HCT116 (cell line): ENCODE results near the gene NFIL3. TPM values are rescaled to one million over a fixed set of nuclear protein-coding genes. Genes with fewer than 3 reads are reported as not detected.

Experiments used
- ATAC-seq: fragments of 200-7000 bp; cut with Tn5 transposase; 2 replicates; pipeline ENCODE4 v1.9.1; 2020; ENCODE audit warnings: mild to moderate bottlenecking, moderate library complexity
- BruUV-seq: library from RNA; stranded (reverse); fragments of 400-500 nt; replicated peaks from 2 replicates; lab custom pipeline; 2021; lab: Mats Ljungman, UMichigan
- CTCF ChIA-PET: fragments of 300-600 bp; sonication (Branson Sonifier 250); formaldehyde crosslinking; loops from one replicate; lab custom pipeline; 2021; ENCODE audit warnings: antibody characterized with exemption; lab: Charles Lee
- POLR2A ChIA-PET: fragments of 300-600, 350-600 bp; sonication (Branson Sonifier 250); formaldehyde crosslinking; loops from one replicate; lab custom pipeline; 2021; ENCODE audit warnings: antibody characterized with exemption; lab: Charles Lee
- RAD21 ChIA-PET, 2 experiments: fragments of 300-600 bp; sonication (Branson Sonifier 250); formaldehyde crosslinking; loops; one replicate each; lab custom pipeline; 2023; ENCODE audit warnings: low total read pairs in 2 of 2; ENCODE audit not compliant: uncharacterized antibody in 2 of 2, unreplicated experiment in 2 of 2, low non-redundant PET in 1 of 2; lab: Charles Lee
- DNase-seq: peaks from one replicate; pipeline ENCODE4 v3.0.0-alpha.2; 2010; ENCODE audit warnings: low read depth, low spot score
- H2AFZ ChIP-seq: fragments of 200-600 bp; shearing (Covaris generic), sonication (generic); 2 replicates; pipeline ENCODE4 v1.6.1; 2017; ENCODE audit warnings: low read depth, mixed run types, mixed read lengths, antibody characterized with exemption, low read length; ENCODE audit not compliant: poor library complexity, severe bottlenecking
- H3K27ac ChIP-seq: 2 replicates; pipeline ENCODE4 v1.5.1; 2012; ENCODE audit warnings: low read depth, low read length
- H3K27me3 ChIP-seq: fragments of 200-600 bp; sonication (generic); 2 replicates; pipeline ENCODE4 v1.6.1; 2016; ENCODE audit warnings: mixed run types, low read length, mixed read lengths; ENCODE audit not compliant: insufficient read depth
- H3K36me3 ChIP-seq, 2 experiments: fragments of 200-500 bp in 1 of 2; fragments of 200-600 bp in 1 of 2; sonication (Bioruptor generic) in 1 of 2; sonication (generic) in 1 of 2; 2 replicates each; pipeline versions ENCODE4 v1.5.1 to v1.6.1; 2014 to 2016; ENCODE audit warnings: low read length in 2 of 2, inconsistent platforms in 1 of 2, mixed read lengths in 1 of 2, mixed run types in 1 of 2; ENCODE audit not compliant: insufficient read depth in 2 of 2, control insufficient read depth in 1 of 2
- H3K4me1 ChIP-seq, 2 experiments: fragments of 200-600 bp in 1 of 2; sonication (generic) in 1 of 2; 2 replicates each; pipeline versions ENCODE4 v1.5.1 to v1.6.1; 2012 to 2017; ENCODE audit warnings: low read length in 2 of 2, inconsistent platforms in 1 of 2, mild to moderate bottlenecking in 1 of 2, mixed read lengths in 1 of 2, mixed run types in 1 of 2, moderate library complexity in 1 of 2; ENCODE audit not compliant: insufficient read depth in 2 of 2, control insufficient read depth in 1 of 2
- H3K4me2 ChIP-seq: fragments of 200-600 bp; sonication (generic); 2 replicates; pipeline ENCODE4 v1.6.1; 2017; ENCODE audit warnings: mixed run types, low read length, mixed read lengths
- H3K4me3 ChIP-seq, 2 experiments: fragments of 200-600 bp in 1 of 2; sonication (generic) in 1 of 2; replicated peaks in 1 of 2; 2 replicates each; pipeline ENCODE4 v1.5.1; 2011 to 2016; ENCODE audit warnings: low read length in 2 of 2, control low read depth in 1 of 2, low read depth in 1 of 2, mild to moderate bottlenecking in 1 of 2, mixed read lengths in 1 of 2, mixed run types in 1 of 2
- H3K79me2 ChIP-seq: fragments of 200-600 bp; sonication (generic); 2 replicates; pipeline ENCODE4 v1.6.1; 2017; ENCODE audit warnings: mild to moderate bottlenecking, mixed run types, low read length, moderate library complexity, mixed read lengths; ENCODE audit not compliant: insufficient read depth
- H3K9ac ChIP-seq: fragments of 200-600 bp; sonication (generic); 2 replicates; pipeline ENCODE4 v1.6.1; 2016; ENCODE audit warnings: low read length, mixed read lengths
- H3K9me2 ChIP-seq: fragments of 200-600 bp; sonication (generic), shearing (Covaris generic); 2 replicates; pipeline ENCODE4 v1.6.1; 2017; ENCODE audit warnings: mixed run types, mild to moderate bottlenecking, moderate library complexity; ENCODE audit not compliant: insufficient read depth
- H3K9me3 ChIP-seq, 2 experiments: fragments of 200-500 bp in 1 of 2; fragments of 200-600 bp in 1 of 2; sonication (Bioruptor generic) in 1 of 2; sonication (generic) in 1 of 2; 2 replicates each; pipeline ENCODE4 v1.6.1; 2014 to 2017; ENCODE audit warnings: low read length in 2 of 2, mixed read lengths in 2 of 2, inconsistent platforms in 1 of 2, low read depth in 1 of 2, mild to moderate bottlenecking in 1 of 2, mixed run types in 1 of 2, moderate library complexity in 1 of 2; ENCODE audit not compliant: control insufficient read depth in 1 of 2, insufficient read depth in 1 of 2
- H4K20me1 ChIP-seq: fragments of 200-600 bp; sonication (generic), shearing (Covaris generic); 2 replicates; pipeline ENCODE4 v1.6.1; 2017; ENCODE audit warnings: mixed run types, mild to moderate bottlenecking, moderate library complexity; ENCODE audit not compliant: insufficient read depth
- ATF3 ChIP-seq: IDR thresholded peaks from 2 replicates; pipeline ENCODE4 v1.6.1; 2012
- EZH2 ChIP-seq: fragments of 200-600 bp; sonication (generic); IDR thresholded peaks from 2 replicates; pipeline ENCODE4 v1.6.1; 2017; ENCODE audit warnings: antibody characterized with exemption, mixed run types
- EZH2phosphoT487 ChIP-seq: fragments of 200-600 bp; IDR thresholded peaks from 2 replicates; pipeline ENCODE4 v1.6.1; 2018; ENCODE audit warnings: antibody characterized with exemption, borderline replicate concordance
- FOSL1 ChIP-seq: IDR thresholded peaks from 2 replicates; pipeline ENCODE4 v1.6.1; 2012; ENCODE audit warnings: low read depth
- JUND ChIP-seq: IDR thresholded peaks from 2 replicates; pipeline ENCODE4 v1.6.1; 2012
- POLR2A ChIP-seq: IDR thresholded peaks from 2 replicates; pipeline ENCODE4 v1.7.0; 2011; ENCODE audit warnings: borderline replicate concordance; ENCODE audit not compliant: insufficient read depth, insufficient read length; ENCODE audit errors: extremely low read depth
- RAD21 ChIP-seq: IDR thresholded peaks from 2 replicates; pipeline ENCODE4 v1.6.1; 2012; ENCODE audit warnings: low read depth, mild to moderate bottlenecking
- SIN3A ChIP-seq: IDR thresholded peaks from 2 replicates; pipeline ENCODE4 v1.6.1; 2012; ENCODE audit warnings: low read depth
- SP1 ChIP-seq: IDR thresholded peaks from 2 replicates; pipeline ENCODE4 v1.6.1; 2012; ENCODE audit warnings: low read depth
- TCF7L2 ChIP-seq: IDR thresholded peaks from 2 replicates; pipeline ENCODE4 v1.7.0; 2011; ENCODE audit warnings: borderline replicate concordance, inconsistent platforms; ENCODE audit not compliant: insufficient read depth, insufficient read length; ENCODE audit errors: extremely low read depth
- ZFX ChIP-seq: fragments of 450-650 bp; IDR thresholded peaks from 2 replicates; pipeline ENCODE4 v1.6.1; 2017
- ZNF274 ChIP-seq: fragments of 200-500 bp; sonication (Bioruptor generic); IDR thresholded peaks from 2 replicates; pipeline ENCODE4 v1.6.1; 2014; ENCODE audit warnings: mild to moderate bottlenecking, low read depth, low read length, inconsistent platforms
- intact Hi-C: fragments of 100-400 bp; cut with micrococcal nuclease; formaldehyde crosslinking; loops from 2 replicates; pipeline ENCODE4 v1.10.0; 2022
- total RNA-seq: library from RNA; stranded (reverse); gene quantifications from one replicate; pipeline ENCODE4 v1.2.1, GENCODE V29; 2021; ENCODE audit not compliant: unreplicated experiment
- TF ChIP-seq, protein P1 (sequence below): IDR thresholded peaks from 2 replicates; pipeline ENCODE4 v1.6.1; 2012; ENCODE audit warnings: low read depth
- TF ChIP-seq, protein P2 (sequence below), 3 experiments: fragments of 200-600 bp in 1 of 3; sonication (generic) in 1 of 3; IDR thresholded peaks in 2 of 3; conservative IDR thresholded peaks in 1 of 3; 2 replicates each; pipeline ENCODE4 v1.5.1; 2012 to 2017; ENCODE audit warnings: low read depth in 2 of 3, low read length in 2 of 3, antibody characterized with exemption in 1 of 3, borderline replicate concordance in 1 of 3, control low read depth in 1 of 3, mild to moderate bottlenecking in 1 of 3, mixed read lengths in 1 of 3, mixed run types in 1 of 3, moderate library complexity in 1 of 3; ENCODE audit not compliant: insufficient read depth in 1 of 3
- TF ChIP-seq, protein P3 (sequence below): IDR thresholded peaks from 2 replicates; pipeline ENCODE4 v1.6.1; 2011; ENCODE audit warnings: mild to moderate bottlenecking, low read length, moderate library complexity; ENCODE audit not compliant: insufficient replicate concordance; ENCODE audit errors: extremely low read depth

NFIL3 gene
- total RNA-seq, 1 experiment from 2014 or later, result 38.0 TPM

DNA sequence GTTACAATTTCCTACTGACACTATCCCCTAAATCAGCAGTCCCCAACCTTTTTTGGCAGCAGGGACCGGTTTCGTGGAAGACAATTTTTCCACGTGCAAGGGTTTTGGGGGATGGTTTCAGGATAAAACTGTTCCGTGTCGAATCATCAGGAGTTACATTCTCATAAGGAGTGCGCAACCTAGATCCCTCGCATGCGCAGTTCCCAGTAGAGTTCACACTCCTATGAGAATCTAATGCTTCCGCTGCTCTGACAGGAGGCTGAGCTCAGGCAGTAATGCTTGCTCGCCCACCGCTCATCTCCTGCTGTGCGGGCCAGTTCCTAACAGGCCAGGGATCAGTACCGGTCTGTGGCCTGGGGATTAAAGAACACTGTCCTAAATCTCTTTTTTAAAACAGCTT, 13.2 kb upstream of the NFIL3 start:
- Histone ChIP-seq H3K9me3 (no peaks in the 10 kb centered on the region), H2AFZ (no peak overlapping the region), H3K9ac (no peak overlapping the region), H3K36me3 (no peaks in the 10 kb centered on the region), H3K27ac (no peak overlapping the region), H4K20me1 (no peaks in the 10 kb centered on the region), H3K79me2 (no peaks in the 10 kb centered on the region), H3K4me1 (peaks cover 3 to 11% of the 10 kb centered on the region in 2 experiments), H3K4me3 (no peak overlapping the region), H3K9me2 (no peaks in the 10 kb centered on the region), H3K4me2 (no peak overlapping the region), H3K27me3 (no peaks in the 10 kb centered on the region)
- no TSS peak for BruUV-seq
- ATAC-seq, result no peak
- intact Hi-C loops, result no loop called here
- no peak for DNase-seq
- ChIA-PET CTCF (no interaction called here), POLR2A (no interaction called here), RAD21 (no interaction called here)
- TF ChIP-seq JUND (no peak), EZH2phosphoT487 (no peak), SP1 (no peak), SIN3A (no peak), ATF3 (no peak), ZNF274 (no peak), RAD21 (no peak), ZFX (no peak), EZH2 (no peak), FOSL1 (no peak), TCF7L2 (no peak), POLR2A (no peak)
- TF ChIP-seq, protein P1, sequence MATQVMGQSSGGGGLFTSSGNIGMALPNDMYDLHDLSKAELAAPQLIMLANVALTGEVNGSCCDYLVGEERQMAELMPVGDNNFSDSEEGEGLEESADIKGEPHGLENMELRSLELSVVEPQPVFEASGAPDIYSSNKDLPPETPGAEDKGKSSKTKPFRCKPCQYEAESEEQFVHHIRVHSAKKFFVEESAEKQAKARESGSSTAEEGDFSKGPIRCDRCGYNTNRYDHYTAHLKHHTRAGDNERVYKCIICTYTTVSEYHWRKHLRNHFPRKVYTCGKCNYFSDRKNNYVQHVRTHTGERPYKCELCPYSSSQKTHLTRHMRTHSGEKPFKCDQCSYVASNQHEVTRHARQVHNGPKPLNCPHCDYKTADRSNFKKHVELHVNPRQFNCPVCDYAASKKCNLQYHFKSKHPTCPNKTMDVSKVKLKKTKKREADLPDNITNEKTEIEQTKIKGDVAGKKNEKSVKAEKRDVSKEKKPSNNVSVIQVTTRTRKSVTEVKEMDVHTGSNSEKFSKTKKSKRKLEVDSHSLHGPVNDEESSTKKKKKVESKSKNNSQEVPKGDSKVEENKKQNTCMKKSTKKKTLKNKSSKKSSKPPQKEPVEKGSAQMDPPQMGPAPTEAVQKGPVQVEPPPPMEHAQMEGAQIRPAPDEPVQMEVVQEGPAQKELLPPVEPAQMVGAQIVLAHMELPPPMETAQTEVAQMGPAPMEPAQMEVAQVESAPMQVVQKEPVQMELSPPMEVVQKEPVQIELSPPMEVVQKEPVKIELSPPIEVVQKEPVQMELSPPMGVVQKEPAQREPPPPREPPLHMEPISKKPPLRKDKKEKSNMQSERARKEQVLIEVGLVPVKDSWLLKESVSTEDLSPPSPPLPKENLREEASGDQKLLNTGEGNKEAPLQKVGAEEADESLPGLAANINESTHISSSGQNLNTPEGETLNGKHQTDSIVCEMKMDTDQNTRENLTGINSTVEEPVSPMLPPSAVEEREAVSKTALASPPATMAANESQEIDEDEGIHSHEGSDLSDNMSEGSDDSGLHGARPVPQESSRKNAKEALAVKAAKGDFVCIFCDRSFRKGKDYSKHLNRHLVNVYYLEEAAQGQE, result no peak
- TF ChIP-seq, protein P2, sequence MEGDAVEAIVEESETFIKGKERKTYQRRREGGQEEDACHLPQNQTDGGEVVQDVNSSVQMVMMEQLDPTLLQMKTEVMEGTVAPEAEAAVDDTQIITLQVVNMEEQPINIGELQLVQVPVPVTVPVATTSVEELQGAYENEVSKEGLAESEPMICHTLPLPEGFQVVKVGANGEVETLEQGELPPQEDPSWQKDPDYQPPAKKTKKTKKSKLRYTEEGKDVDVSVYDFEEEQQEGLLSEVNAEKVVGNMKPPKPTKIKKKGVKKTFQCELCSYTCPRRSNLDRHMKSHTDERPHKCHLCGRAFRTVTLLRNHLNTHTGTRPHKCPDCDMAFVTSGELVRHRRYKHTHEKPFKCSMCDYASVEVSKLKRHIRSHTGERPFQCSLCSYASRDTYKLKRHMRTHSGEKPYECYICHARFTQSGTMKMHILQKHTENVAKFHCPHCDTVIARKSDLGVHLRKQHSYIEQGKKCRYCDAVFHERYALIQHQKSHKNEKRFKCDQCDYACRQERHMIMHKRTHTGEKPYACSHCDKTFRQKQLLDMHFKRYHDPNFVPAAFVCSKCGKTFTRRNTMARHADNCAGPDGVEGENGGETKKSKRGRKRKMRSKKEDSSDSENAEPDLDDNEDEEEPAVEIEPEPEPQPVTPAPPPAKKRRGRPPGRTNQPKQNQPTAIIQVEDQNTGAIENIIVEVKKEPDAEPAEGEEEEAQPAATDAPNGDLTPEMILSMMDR (IDR thresholded peaks at IDR 0.05 in 2 of 3, conservative IDR thresholded peaks at IDR 0.05 in 1 of 3; ENCODE audit: borderline replicate concordance in 1 of 3, insufficient read depth in 1 of 3, low read depth in 2 of 3, low read length in 2 of 3), result no peak
- TF ChIP-seq, protein P3, sequence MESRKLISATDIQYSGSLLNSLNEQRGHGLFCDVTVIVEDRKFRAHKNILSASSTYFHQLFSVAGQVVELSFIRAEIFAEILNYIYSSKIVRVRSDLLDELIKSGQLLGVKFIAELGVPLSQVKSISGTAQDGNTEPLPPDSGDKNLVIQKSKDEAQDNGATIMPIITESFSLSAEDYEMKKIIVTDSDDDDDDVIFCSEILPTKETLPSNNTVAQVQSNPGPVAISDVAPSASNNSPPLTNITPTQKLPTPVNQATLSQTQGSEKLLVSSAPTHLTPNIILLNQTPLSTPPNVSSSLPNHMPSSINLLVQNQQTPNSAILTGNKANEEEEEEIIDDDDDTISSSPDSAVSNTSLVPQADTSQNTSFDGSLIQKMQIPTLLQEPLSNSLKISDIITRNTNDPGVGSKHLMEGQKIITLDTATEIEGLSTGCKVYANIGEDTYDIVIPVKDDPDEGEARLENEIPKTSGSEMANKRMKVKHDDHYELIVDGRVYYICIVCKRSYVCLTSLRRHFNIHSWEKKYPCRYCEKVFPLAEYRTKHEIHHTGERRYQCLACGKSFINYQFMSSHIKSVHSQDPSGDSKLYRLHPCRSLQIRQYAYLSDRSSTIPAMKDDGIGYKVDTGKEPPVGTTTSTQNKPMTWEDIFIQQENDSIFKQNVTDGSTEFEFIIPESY, result no peak
